ENCODE measurements around the gene DLL4.
A peak's percentile ranks its signal among the peaks of the same experiment; 100 is the strongest.

DLL4 gene

GRCh38 chr15:40922608-40923005 lies 6.5 kb upstream of the DLL4 start:
- Histone ChIP-seq H3K79me2 (ENCODE audit: control insufficient read depth, low read length) (no peaks in the 10 kb centered on the region), H3K4me3 (ENCODE audit: low read length) (no peak overlapping the region), H3K4me1 (ENCODE audit: control insufficient read depth, low read length) (peaks cover 16% of the 10 kb centered on the region), H3K27me3 (ENCODE audit: control insufficient read depth, low read length) (peaks cover 48% of the 10 kb centered on the region), H3K9me2 (replicated peaks; ENCODE audit: control insufficient read depth, low read length) (no peaks in the 10 kb centered on the region), H3F3A (ENCODE audit: control insufficient read depth, insufficient read depth) (no peaks in the 10 kb centered on the region), H3K4me2 (ENCODE audit: low read length) (no peak overlapping the region), H3K36me3 (ENCODE audit: control insufficient read depth, low read length) (no peaks in the 10 kb centered on the region), H3K27ac (ENCODE audit: low read depth, low read length) (no peak overlapping the region), H3K9me3 (ENCODE audit: control insufficient read depth, insufficient read depth, low read length) (no peaks in the 10 kb centered on the region), H4K20me1 (ENCODE audit: control insufficient read depth, insufficient read depth, low read depth, low read length) (no peaks in the 10 kb centered on the region; the same call in 1 of the 2 replicates)
- TF ChIP-seq EZH2phosphoT487 (IDR thresholded peaks at IDR 0.05; ENCODE audit: borderline replicate concordance, low read length) (no peak), CTCF (IDR thresholded peaks at IDR 0.05; ENCODE audit: low read depth, low read length, poor library complexity, severe bottlenecking) (no peak)

- H3K27ac ChIP-seq (ENCODE audit: low read depth, low read length): no peak overlapping the region
- H3K36me3 ChIP-seq (ENCODE audit: control insufficient read depth, low read length): no peaks in the 10 kb centered on the region
- no peaks in the 10 kb centered on the region for H3K9me2 ChIP-seq (replicated peaks; ENCODE audit: control insufficient read depth, low read length)
- peaks cover 57% of the 10 kb centered on the region for H3K27me3 ChIP-seq (ENCODE audit: control insufficient read depth, low read length)
- H3K4me1 ChIP-seq (ENCODE audit: control insufficient read depth, low read length): peaks cover 25% of the 10 kb centered on the region
- no peaks in the 10 kb centered on the region for H3K79me2 ChIP-seq (ENCODE audit: control insufficient read depth, low read length)
- no peak overlapping the region for H3K4me2 ChIP-seq (ENCODE audit: low read length)
- no peaks in the 10 kb centered on the region for H3F3A ChIP-seq (ENCODE audit: control insufficient read depth, insufficient read depth)
- TF ChIP-seq CTCF (IDR thresholded peaks at IDR 0.05; ENCODE audit: low read depth, low read length, poor library complexity, severe bottlenecking) (no peak), EZH2phosphoT487 (IDR thresholded peaks at IDR 0.05; ENCODE audit: borderline replicate concordance, low read length) (no peak)
- H4K20me1 ChIP-seq (ENCODE audit: control insufficient read depth, insufficient read depth, low read depth, low read length): no peaks in the 10 kb centered on the region; the same call in 1 of the 2 replicates
- no peak overlapping the region for H3K4me3 ChIP-seq (ENCODE audit: low read length)
- H3K9me3 ChIP-seq (ENCODE audit: control insufficient read depth, insufficient read depth, low read length): no peaks in the 10 kb centered on the region
These were observed 5.6 kb upstream of the DLL4 start for GRCh38 chr15:40923551-40923950.

DNA sequence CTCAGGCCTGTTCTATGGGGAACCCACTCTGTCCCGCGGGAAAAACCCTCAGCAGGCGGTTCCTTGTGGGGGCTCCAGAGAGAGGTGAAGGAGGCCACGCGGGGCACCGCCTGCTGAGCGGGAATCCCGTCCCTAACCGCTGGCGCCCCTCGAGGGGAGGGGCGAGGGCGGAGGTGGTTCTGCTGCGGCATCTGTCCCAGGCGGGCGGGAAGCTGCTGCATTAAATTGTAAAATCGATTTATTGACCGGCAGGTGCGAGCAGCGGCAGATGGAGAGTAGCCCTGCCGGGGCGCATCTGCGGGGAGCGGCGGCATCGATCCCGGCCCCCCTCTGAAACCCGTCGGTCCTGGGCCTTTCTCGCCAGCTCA lies 3.7 kb upstream of the DLL4 start:
- Histone ChIP-seq H3K4me1 (ENCODE audit: control insufficient read depth, low read length) (peaks cover 44% of the 10 kb centered on the region), H3K9me2 (replicated peaks; ENCODE audit: control insufficient read depth, low read length) (no peaks in the 10 kb centered on the region), H3K4me2 (ENCODE audit: low read length) (peak overlapping the region; percentile 42), H3K36me3 (ENCODE audit: control insufficient read depth, low read length) (no peaks in the 10 kb centered on the region), H3F3A (ENCODE audit: control insufficient read depth, insufficient read depth) (no peaks in the 10 kb centered on the region), H3K9me3 (ENCODE audit: control insufficient read depth, insufficient read depth, low read length) (no peaks in the 10 kb centered on the region), H3K27me3 (ENCODE audit: control insufficient read depth, low read length) (peaks cover 76% of the 10 kb centered on the region), H4K20me1 (ENCODE audit: control insufficient read depth, insufficient read depth, low read depth, low read length) (no peaks in the 10 kb centered on the region; the same call in 1 of the 2 replicates), H3K4me3 (ENCODE audit: low read length) (no peak overlapping the region), H3K79me2 (ENCODE audit: control insufficient read depth, low read length) (no peaks in the 10 kb centered on the region), H3K27ac (ENCODE audit: low read depth, low read length) (no peak overlapping the region)
- no peak for TF ChIP-seq EZH2phosphoT487 (IDR thresholded peaks at IDR 0.05; ENCODE audit: borderline replicate concordance, low read length)

DNA sequence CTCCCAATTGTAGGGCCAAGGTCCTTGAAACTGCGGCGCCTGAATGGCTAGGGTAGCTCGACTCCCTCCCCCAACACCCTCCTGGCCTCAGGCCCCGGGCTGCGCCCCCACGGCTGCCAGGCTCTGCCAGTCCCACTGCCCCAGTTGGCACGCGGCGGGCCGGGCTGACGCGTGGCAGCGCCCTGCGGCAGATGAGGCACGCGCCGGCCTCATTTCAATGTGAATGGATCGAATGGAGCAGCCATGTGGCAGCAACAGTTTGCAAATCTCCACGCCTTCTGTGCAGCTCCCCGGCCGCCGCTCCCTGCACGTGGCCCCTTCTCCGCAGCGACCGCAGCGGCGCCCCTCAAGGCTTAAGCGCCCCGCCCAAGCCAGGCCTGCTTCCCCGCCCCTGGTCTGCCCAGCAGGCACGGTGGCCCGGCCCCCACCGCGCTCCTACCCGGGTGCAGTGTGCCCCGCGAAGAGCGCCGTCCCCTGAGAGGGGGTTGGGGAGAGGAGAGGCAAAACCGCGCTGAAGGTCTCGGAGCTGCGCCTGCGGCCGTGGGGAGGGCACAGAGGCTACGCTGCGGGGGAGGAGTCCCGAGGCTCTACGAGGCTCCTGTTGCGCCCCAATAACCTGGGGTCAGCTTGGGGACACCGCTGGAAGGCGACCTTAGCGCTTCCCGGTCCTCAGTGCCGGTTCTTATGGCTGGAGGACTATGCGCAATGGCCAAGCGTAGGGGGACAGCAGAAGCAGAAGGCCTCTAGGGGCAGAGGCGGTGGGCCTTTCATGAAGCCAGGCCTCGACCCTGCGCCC lies 3.1 kb upstream of the DLL4 start:
- H4K20me1 ChIP-seq (ENCODE audit: control insufficient read depth, insufficient read depth, low read depth, low read length): no peaks in the 10 kb centered on the region; the same call in 1 of the 2 replicates
- H3F3A ChIP-seq (ENCODE audit: control insufficient read depth, insufficient read depth): no peaks in the 10 kb centered on the region
- peaks cover 49% of the 10 kb centered on the region for H3K4me1 ChIP-seq (ENCODE audit: control insufficient read depth, low read length)
- H3K79me2 ChIP-seq (ENCODE audit: control insufficient read depth, low read length): no peaks in the 10 kb centered on the region
- peaks cover 82% of the 10 kb centered on the region for H3K27me3 ChIP-seq (ENCODE audit: control insufficient read depth, low read length)
- peak overlapping the region; percentile 42 for H3K4me2 ChIP-seq (ENCODE audit: low read length)
- peak overlapping the region; percentile 28; the same call in 1 of the 2 replicates for H3K4me3 ChIP-seq (ENCODE audit: low read length)
- no peaks in the 10 kb centered on the region for H3K36me3 ChIP-seq (ENCODE audit: control insufficient read depth, low read length)
- TF ChIP-seq EZH2phosphoT487 (IDR thresholded peaks at IDR 0.05; ENCODE audit: borderline replicate concordance, low read length) (no peak; the same call in 1 of the 2 replicates), CTCF (IDR thresholded peaks at IDR 0.05; ENCODE audit: low read depth, low read length, poor library complexity, severe bottlenecking) (no peak)
- no peak overlapping the region for H3K27ac ChIP-seq (ENCODE audit: low read depth, low read length)
- no peaks in the 10 kb centered on the region for H3K9me3 ChIP-seq (ENCODE audit: control insufficient read depth, insufficient read depth, low read length)
- no peaks in the 10 kb centered on the region for H3K9me2 ChIP-seq (replicated peaks; ENCODE audit: control insufficient read depth, low read length)
